HT1080 (cell line): ENCODE results near the gene XBP1. TPM values are rescaled to one million over a fixed set of nuclear protein-coding genes. Genes with fewer than 3 reads are reported as not detected.
"Not testable (repeated sequence)": the region's sequence is repeated elsewhere in the genome, so short reads cannot be mapped to it uniquely, and the experiment has no call there.

Source experiments
- DNase-seq: peaks from one replicate; pipeline ENCODE4 v3.0.0-alpha.2; 2015; ENCODE audit warnings: low read depth
- polyA plus RNA-seq, 2 experiments: library from polyadenylated mRNA; depleted of rRNA; stranded (reverse); fragments of >200 nt; gene quantifications; 2 replicates each; pipeline ENCODE4 v1.2.3, GENCODE V29; 2015
- total RNA-seq: library from RNA; depleted of rRNA; stranded (reverse); fragments of >200 nt; shearing (Covaris generic); gene quantifications from 2 replicates; pipeline ENCODE4 v1.2.3, GENCODE V29; 2014; rRNA removed

The XBP1 gene
- total RNA-seq = 60.9 and 71.8 TPM in 2 replicates
- 95.5 and 100 TPM in 2 replicates for polyA plus RNA-seq (2015; cell fraction: cytosol; rRNA removed)
- 121 and 141 TPM in 2 replicates for polyA plus RNA-seq (2015; cell fraction: nucleus; rRNA removed)

DNA sequence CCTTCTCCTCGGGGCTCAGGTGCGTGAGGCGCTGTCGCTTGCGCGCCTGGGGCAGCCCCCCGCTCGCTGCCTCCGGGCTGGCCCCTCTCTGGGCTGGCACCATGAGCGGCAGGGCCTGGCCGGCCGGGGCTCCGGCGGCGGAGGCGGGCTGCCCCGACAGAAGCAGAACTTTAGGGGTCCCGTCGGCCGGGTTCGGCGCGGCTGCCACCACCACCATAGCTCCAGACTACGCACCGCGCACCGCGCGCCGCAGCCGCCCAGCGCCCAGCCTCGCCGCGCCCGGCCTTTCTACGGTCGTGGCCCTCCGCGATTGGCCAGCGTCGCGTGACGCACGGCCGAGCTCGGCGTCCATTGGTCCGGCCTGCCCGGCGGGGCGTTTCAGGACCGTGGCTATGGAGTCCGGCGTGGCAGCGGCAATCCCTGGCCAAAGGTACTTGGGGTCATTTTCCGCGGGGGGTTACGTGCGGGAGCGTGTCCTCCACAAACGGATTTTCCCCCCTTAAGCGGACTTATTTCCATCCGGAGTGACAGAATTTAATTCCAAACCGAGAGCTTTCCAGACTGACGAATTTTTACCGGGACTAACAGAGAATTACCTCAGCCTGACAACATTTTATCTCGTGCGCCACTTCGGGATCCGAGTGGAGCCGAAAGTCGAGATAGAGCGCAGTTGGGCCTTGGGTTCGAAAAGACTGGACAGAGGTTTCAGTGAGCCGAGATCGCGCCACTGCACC, at the start of gene XBP1:
Gene XBP1, minus strand, starts transcription at position 262 of the 734 bp plus-strand sequence.
- DNase-seq = peak; percentile 87

DNA sequence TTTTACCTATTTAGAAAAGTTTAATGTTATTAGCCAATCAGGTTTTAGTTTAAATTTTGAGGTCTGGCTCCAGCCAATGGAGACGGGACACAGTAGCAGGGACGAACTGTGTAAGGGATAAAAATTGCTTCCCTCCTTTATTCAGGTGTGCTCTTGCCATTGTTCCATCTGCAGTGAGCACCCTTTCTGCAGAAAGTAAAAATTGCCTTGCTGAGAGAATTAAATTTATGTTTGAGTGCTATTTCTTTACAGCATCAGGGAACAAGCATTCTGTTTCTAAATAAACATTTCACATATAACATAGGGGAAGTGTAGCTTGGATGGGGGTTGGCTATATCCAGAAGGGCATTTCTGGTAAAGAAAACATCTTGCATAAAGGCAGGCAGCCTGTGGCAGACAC, 46.6 kb upstream of the XBP1 start:
- DNase-seq = no peak

DNA sequence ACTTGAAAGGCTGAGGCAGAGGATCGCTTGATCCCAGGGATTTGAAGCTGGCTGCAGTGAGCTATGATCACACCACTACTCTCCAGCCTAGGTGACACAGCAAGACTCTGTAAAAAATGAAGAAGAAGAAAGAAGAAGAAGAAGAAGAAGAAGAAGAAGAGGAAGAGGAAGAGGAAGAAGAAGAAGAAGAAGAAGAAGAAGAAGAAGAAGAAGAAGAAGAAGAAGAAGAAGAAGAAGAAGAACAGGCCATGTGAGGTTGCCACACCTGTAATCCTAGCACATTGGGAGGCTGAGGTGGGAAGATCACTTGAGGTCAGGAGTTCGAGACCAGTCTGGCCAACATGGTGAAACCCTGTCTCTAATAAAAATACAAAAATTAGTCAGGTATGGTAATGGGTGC, 43.9 kb upstream of the XBP1 start:
- not testable (repeated sequence) for DNase-seq

DNA sequence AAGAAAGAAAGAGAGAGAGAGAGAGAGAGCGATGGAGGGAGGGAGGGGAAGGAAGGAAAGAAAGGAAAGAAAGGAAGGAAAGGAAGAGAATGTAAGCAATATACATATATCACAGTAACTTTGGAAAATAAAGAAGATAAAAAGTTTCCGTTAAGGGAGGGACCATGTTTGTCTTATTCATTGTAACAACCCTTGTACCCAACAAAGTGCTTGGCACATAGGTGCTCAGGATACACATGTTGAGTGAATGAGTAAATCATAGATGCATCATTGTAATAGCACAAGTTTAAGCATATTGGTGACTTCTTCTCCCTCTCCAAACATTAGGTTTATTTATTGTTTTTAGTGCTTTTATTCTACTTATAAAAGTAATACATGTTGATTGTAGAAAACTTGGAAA, 43.3 kb upstream of the XBP1 start:
- no peak for DNase-seq

DNA sequence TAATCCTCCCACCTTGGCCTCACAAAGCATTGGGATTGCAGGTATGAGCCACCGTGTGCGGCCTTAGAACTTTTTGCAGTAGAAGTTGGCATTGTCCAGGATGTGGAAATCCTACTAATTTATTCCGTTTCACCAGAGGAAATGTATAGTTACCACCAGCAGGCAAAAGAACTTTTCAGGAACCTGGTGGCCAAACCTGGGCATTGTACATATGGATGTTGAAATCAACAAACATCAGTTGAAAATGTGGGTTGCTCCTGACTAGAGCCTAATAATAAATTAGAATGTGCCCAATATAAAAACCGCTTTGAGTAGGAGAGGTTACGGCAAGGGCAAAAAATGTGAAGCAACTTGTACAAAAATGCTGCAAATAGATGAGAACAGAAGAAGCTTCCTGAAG, 40.7 kb upstream of the XBP1 start:
- DNase-seq = no peak

DNA sequence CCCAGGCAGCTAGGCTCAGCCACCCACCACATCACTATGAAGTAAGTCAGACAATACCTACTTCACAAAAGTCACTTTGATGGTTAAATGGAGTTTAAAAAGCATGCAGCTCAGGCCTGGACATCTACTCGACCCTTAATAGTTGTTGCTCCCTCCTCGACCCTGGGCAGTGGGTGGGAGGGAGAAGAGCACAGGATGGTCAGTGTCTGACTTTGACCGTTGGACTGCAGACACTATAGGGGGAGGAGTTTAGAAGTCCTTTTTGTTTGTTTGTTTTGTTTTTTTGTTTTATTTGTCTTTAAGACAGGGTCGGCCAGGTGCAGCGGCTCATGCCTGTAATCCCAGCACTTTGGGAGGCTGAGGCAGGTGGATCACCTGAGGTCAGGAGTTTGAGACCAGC, 38.6 kb upstream of the XBP1 start:
- DNase-seq = no peak

DNA sequence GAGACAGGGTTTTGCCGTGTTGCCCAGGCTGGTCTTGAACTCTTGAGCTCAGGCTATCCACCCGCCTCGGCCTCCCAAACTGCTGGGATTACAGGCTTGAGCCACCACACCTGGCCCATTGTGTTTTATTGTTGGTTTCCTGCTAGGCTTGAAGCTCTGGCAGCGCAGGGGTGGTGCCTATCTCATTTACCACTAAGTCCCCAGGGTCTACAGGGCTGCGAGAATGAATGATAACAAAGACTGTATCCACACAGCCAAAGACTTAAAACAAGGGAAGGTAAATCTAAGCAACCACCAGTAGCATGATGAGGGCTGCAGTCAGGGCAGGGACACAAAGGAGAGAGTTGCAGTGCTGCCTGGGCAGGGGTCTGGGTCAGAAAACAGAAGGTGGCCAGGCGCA, 37.3 kb upstream of the XBP1 start:
- DNase-seq = no peak

DNA sequence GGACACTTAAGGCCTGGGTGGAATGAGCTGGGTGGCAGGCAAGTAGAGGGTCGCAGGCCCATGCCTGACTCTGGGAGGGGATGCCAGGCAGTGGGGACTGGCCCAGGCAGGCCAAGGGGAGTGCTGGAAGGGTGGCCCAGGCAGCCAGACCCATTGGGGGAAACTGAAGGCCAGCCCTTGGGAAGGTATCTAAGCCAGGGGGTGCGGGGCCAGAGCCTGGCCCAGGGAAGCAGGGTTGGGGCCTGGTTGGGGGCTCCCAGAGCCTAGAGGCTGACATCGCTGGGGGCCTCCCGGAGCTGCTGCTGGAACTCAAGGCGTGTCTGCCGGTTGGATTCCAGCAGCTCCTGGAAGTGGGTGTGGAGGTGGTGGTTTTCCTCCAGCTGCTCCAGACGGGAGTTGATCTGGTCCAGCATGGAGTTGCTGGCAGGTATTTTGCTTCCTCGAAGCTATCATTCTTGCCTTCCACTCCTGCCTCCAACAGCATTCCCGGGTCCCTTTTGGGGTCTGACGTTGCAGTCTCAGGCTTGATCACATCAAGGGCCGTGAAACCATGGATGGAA, 35.3 kb upstream of the XBP1 start:
- DNase-seq = no peak

DNA sequence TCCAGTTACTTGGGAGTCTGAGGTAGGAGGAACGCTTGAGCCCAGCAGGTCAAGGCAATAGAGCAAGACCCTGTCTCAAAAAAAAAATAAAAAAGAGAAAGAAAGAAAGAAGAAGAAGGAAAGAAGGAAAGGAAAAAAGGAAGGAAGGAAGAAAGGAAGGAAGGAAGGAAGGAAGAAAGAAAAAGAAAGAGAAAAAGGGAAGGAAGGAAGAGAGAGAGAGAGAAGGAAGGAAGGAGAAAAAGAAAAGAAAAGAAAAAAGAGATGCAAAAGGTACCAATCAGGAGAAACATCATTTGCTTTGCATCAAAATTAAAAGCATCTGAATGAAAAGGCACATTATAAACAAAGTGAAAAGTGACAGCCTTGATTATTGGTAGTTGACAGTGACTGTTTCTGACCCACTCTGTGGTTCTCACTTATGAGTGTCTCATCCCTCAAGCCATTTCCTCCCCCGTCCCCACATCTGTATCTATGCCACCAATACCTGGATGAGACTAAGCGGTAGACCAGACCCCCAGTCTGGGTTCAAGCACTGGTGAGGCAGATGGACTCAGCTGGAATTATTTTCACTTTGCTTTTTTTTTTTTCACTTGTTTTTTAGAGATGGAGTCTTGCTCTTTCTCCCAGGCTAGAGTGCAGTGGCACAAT, 33.0 kb upstream of the XBP1 start:
- DNase-seq = no peak

DNA sequence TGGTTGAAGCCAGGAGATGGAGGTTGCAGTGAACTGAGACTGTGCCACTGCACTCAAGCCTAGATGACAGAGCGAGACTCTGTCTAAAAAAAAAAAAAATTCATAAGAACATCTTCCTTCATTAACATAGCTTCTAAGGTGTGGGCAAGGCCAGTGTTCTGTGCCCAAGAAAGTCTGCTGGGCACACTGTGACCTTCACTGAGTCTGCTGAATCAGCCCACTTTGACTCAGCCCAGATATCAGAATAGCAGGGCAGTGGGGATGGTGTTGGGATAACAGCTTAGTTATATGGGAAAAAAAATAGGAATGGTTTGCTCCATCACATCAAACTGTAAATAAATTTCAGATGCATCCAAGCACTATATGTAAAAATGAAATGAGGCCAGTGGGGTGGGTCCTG, 32.4 kb upstream of the XBP1 start:
- no peak for DNase-seq

DNA sequence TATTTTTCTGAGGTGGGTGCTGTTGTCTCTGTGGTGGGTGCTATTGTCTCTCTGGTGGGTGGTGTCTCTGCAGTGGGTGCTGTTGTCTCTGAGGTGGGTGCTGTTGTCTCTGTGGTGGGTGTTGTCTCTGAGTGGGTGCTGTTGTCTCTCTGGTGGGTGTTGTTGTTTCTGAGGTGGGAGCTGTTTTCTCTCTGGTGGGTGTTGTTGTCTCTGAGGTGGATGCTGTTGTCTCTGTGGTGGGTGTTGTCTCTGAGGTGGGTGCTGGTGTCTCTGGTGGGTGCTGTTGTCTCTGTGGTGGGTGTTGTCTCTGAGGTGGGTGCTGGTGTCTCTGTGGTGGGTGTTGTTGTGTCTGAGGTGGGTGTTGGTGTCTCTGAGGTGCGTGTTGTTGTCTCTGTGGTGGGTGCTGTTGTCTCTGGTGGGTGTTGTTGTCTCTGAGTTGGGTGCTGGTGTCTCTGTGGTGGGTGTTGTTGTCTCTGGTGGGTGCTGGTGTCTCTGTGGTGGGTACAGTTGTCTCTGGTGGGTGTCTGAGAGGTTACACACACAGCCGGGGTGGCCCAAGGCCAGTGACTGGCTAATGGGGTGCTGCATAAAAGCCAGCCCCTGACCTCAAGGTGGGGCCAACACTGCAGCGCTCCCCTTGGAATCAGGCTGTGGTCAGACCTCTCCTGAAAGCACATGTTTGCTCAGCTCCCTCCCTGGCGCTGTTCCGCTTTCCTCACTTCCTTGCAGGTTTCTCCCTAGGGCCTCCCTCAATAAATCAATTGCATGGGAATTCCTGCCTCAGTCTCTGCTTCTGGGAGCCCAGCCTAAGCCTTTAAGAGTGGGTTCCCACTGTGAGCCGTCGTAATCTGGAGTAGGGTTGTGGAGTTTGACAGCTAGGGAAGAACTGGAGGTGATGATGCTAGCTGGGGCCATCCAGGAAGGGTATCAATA, 31.0 kb upstream of the XBP1 start:
- DNase-seq = no peak

DNA sequence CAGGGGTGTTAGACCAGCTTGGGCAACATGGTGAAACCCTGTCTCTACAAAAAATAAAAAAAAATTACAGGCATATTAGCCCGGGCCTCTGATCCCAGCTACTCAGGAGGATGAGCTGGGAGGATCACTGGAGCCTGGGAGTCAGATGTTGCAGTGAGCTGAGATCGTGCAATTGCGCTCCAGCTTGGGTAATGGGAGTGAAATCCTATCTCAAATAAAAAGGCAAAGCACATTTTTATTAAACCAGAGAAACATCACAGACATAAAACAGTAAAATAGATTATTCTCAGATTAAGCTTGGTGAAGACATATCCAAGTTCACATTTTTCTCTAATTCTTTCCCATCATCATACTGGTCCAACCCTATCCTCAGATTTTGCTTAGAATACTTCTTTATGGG, 30.1 kb upstream of the XBP1 start:
- no peak for DNase-seq

DNA sequence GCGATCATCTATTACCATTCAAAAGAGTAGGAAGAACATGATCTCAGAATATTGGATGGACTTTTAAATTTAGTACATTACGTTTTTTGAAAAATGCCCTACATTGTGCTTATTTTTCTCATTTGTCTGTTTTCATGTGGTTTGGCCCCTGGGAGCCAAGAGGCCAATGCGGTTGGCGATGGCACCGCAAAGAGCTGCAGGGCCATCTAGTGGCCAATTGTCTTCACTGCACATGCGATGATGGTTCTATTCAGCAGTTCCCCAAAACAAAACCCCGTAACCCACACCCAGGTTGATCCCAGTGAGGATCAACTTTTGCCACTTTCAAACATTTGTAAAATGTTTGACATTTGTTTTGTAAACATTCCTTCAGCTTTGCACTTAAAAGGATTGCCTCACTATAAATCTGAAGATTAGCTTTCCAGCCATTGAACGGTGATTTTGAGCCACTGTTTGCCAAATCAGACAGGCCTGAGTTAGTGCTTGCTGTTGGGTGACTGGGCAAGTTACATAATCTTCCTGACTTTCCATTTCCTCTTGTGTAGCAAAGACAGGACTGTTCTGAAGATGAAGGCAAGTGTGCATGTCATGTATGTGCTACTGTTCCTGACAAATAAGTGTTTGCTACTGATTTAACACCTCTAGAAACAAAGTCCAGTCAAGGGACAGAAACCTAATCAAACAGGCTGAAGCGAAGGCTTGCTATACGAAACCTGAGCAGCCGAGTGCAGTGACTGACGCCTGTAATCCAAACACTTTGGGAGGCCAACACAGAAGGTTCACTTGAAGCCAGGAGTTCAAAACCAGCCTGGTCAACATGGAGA, 29.2 kb upstream of the XBP1 start:
- DNase-seq = peak; percentile 53

DNA sequence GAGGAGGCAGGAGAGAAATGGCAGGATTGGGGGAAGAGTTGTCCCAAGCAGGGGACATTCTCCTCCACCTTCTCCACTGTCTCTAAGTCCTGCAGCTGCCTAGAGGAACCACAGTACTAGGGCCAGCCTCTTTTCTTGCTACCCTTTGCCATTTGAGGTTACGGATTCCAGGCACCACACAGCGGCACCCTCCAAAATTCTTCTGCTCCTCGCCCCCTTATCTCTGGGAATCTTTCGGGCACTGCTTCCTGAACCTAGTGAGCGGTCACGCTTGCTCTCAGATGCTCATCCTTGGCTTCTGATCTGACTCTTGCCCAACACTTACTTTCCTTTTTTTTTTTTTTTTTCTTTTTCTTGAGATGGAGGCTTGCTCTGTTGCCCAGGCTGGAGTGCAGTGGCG, 26.6 kb upstream of the XBP1 start:
- DNase-seq = no peak

DNA sequence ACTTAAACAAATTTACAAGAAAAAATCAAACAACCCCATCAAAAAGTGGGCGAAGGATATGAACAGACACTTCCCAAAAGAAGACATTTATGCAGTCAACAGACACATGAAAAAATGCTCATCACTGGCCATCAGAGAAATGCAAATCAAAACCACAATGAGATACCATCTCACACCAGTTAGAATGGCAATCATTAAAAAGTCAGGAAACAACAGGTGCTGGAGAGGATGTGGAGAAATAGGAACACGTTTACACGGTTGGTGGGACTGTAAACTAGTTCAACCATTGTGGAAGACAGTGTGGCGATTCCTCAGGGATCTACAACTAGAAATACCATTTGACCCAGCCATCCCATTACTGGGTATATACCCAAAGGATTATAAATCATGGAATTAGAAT, 26.1 kb upstream of the XBP1 start:
- not testable (repeated sequence) for DNase-seq

DNA sequence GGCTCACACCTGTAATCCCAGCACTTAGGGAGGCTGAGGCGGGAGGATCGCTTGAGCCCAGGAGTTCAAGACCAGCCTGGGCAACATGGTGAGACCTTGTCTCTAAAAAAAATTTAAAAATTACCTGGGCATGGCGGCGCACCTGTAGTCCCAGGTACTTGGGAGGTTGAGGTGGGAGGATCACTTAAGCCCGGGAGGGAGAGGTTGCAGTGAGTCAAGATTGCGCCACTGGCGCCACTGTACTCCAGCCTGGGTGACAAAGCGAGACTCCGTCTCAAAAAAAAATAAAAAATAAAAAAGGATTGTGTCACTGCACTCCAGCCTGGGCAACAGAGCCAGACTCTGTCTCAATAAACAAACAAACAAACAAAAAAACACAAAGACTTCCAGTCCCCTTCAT, 24.1 kb upstream of the XBP1 start:
- not testable (repeated sequence) for DNase-seq

DNA sequence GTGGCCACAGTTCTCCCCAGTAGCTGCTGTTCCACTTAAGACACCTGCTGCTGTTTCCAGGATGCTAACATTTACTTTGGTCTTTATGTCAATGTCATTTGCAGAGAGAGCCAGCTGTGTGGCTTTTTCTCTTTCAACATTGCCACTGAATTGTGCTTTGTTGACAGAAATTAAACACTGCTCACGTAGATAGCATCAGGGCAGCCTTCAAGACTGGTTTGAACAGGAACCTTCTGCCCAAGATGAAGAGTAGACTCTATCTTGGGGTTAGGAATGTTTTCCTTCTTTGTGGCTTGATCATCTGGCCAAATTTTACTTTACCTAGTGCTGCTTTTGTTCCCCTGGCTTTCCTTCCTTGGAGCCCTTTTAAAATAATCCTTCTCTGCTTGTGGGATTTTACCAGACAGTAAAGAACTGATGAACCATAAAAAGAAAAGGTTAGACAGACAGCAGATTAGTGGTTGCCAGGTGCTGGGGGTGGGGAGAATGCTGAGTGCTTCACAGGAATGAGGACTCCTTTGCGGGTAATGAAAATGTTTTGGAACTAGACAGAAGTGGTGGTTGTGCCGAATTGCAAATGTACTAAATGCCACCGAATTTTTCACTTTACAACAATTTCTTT, 22.7 kb upstream of the XBP1 start:
- DNase-seq = no peak

DNA sequence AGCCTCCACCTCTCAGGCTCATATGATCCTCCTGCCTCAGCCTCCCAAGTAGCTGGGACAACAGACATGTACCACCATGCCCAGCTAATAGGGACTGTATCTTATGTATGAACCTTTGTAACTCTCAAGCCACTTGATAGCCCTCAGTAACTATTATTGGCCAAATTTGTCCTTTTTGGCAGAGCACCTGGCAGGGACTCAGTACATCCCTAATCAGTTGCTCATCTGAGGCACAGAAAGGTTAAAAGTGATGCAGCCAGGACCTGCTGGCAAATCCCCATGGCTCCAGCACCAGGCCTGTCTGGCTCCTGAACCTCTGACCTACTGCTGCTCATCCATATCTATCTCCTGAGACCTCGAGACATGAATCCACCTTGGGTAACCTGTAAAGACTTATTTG, 21.1 kb upstream of the XBP1 start:
- no peak for DNase-seq

DNA sequence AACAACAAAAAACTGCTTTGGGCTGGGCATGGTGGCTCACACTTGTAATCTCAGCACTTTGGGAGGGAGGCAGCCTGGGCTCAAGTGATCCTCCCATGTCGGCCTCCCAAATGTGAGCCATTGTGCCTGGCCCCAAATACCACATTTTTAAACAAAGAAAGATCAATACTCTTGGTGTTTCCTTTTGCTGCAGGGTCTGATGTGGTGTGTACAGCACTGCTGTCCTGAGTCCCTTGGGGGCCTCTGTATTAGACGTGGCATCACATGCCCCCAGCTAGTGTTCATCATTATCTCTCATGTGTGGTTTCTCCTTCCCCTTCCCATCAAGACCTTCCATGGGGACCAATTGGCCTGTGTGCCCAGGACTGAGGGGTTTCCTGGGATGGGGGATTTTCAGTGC, 20.5 kb upstream of the XBP1 start:
- no peak for DNase-seq
